HUES48 (cell line): Measurements from ENCODE around the gene RNASEH2C.
"Not testable (repeated sequence)": the region's sequence is repeated elsewhere in the genome, so short reads cannot be mapped to it uniquely, and the experiment has no call there.

ENCODE experiments used
- H3K27ac ChIP-seq: one replicate; pipeline ENCODE4 v1.7.0; 2013; ENCODE audit warnings: low read depth, low read length, inconsistent platforms
- H3K27me3 ChIP-seq: 2 replicates; pipeline ENCODE4 v1.6.1; 2013; ENCODE audit warnings: mild to moderate bottlenecking, low read length; ENCODE audit not compliant: control insufficient read depth, insufficient read depth
- H3K36me3 ChIP-seq: 2 replicates; pipeline ENCODE4 v1.6.1; 2013; ENCODE audit warnings: low read length; ENCODE audit not compliant: control insufficient read depth, insufficient read depth
- H3K4me1 ChIP-seq: 2 replicates; pipeline ENCODE4 v1.6.1; 2013; ENCODE audit warnings: mild to moderate bottlenecking, low read length; ENCODE audit not compliant: control insufficient read depth, insufficient read depth
- H3K4me3 ChIP-seq: 2 replicates; pipeline ENCODE4 v1.5.1; 2013; ENCODE audit warnings: mild to moderate bottlenecking, low read depth, low read length
- H3K9ac ChIP-seq: 2 replicates; pipeline ENCODE4 v1.6.1; 2013; ENCODE audit warnings: mild to moderate bottlenecking, low read depth, low read length, moderate library complexity
- H3K9me3 ChIP-seq: 2 replicates; pipeline ENCODE4 v1.6.1; 2013; ENCODE audit warnings: low read length; ENCODE audit not compliant: control insufficient read depth, insufficient read depth

Gene RNASEH2C

DNA sequence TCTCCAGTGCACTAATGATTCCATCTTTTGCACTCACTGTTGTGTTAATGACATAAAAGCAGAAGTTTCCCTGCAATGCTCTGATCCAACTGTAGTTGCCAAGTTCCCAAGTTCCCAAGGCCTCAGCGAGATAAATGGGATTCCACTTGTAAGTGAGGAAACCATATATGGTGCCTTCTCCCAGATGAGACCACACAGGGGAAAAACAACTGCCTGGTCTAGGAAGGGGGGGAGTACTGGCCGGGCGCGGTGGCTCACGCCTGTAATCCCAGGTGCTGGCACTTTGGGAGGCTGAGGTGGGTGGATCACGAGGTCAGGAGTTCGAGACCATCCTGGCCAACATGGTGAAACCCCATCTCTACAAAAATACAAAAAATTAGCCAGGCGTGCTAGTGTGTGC is 34.6 kb downstream of the RNASEH2C start:
- peaks cover 3% of the 10 kb centered on the region; the same call in 1 of the 2 replicates for H3K4me1 ChIP-seq
- H3K9ac ChIP-seq = no peak overlapping the region
- no peak overlapping the region for H3K27ac ChIP-seq
- no peaks in the 10 kb centered on the region for H3K36me3 ChIP-seq
- H3K9me3 ChIP-seq = no peaks in the 10 kb centered on the region
- no peaks in the 10 kb centered on the region for H3K27me3 ChIP-seq
- H3K4me3 ChIP-seq = no peak overlapping the region

GRCh38 chr11:65683480-65683879 is 37.1 kb downstream of the RNASEH2C start:
- H3K27me3 ChIP-seq, H3K9me3 ChIP-seq, H3K9ac ChIP-seq: not testable (repeated sequence)

GRCh38 chr11:65680192-65680743 is 40.3 kb downstream of the RNASEH2C start:
- Histone ChIP-seq H3K27me3 (no peaks in the 10 kb centered on the region), H3K36me3 (no peaks in the 10 kb centered on the region), H3K9ac (no peak overlapping the region), H3K4me3 (no peak overlapping the region), H3K27ac (no peak overlapping the region), H3K4me1 (no peaks in the 10 kb centered on the region), H3K9me3 (no peaks in the 10 kb centered on the region)

More at GRCh38 chr11:65683480-65683879, 37.1 kb downstream of the RNASEH2C start:
- not testable (repeated sequence) for H3K4me3 ChIP-seq, H3K27ac ChIP-seq, H3K4me1 ChIP-seq, H3K36me3 ChIP-seq

DNA sequence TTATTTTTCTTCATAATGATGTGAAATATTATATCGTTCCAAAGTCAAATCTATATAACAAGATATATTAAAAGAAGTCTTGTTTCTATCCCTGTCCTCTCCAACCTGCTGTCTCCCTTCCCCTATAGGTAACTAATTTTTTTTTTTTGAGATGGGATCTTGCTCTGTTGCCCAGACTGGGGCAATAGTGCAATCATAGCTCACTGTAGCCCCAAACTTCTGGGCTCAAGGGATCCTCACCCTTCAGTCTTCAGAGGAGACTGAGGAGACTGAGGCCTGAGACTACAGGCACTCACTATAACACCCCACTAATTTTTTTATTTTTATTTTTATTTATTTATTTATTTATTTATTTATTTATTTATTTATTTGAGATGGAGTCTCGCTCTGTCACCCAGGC is 47.6 kb downstream of the RNASEH2C start:
- H3K9me3 ChIP-seq = no peaks in the 10 kb centered on the region
- no peak overlapping the region for H3K4me3 ChIP-seq
- no peak overlapping the region for H3K9ac ChIP-seq
- H3K27me3 ChIP-seq = no peaks in the 10 kb centered on the region
- H3K4me1 ChIP-seq = no peaks in the 10 kb centered on the region
- H3K36me3 ChIP-seq = no peaks in the 10 kb centered on the region
- H3K27ac ChIP-seq = no peak overlapping the region

DNA sequence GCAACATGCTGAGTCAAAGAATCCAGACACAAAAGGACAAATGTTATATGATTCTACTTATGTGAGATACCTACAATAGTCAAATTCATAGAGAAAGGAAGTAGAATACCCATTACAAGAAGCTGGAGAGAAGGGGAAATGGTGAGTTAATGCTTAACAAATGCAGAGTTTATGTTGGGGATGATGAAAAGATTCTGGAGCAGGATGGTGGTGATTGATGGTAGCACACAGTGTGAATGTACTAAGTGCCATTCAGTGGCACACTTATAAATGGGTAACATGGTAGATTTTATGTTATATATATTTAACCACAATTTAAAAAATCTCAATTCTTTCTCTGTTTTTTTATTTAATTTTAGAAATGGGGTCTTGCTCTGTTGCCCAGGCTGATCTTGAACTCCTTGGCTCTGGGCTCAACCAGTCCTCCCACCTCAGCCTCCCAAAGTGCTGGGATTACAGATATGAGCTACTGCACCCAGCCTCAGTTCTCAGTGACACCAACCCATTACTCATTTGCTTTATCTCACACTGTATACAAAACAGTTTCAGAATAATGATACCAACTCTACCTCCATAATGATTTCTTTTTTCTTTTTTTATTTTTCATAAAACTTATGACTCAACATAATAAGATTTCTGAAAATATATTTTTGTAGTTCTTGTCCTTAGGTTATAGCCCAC is 48.3 kb downstream of the RNASEH2C start:
- Histone ChIP-seq H3K4me1 (no peaks in the 10 kb centered on the region), H3K36me3 (no peaks in the 10 kb centered on the region), H3K9ac (no peak overlapping the region), H3K4me3 (no peak overlapping the region), H3K9me3 (no peaks in the 10 kb centered on the region), H3K27me3 (no peaks in the 10 kb centered on the region), H3K27ac (no peak overlapping the region)
